TTC549 (cell line): ENCODE measurements around the gene MYBL2.
"Not testable (repeated sequence)": the region's sequence is repeated elsewhere in the genome, so short reads cannot be mapped to it uniquely, and the experiment has no call there.

Experiments
- FAIRE-seq: peaks from 2 replicates; lab custom pipeline; 2012; peaks lifted over from hg19 to GRCh38; lab: Jason Lieb, UNC

MYBL2 gene

GRCh38 chr20:43752561-43753301 is 85.8 kb downstream of the MYBL2 start:
- FAIRE-seq, result no peak

DNA sequence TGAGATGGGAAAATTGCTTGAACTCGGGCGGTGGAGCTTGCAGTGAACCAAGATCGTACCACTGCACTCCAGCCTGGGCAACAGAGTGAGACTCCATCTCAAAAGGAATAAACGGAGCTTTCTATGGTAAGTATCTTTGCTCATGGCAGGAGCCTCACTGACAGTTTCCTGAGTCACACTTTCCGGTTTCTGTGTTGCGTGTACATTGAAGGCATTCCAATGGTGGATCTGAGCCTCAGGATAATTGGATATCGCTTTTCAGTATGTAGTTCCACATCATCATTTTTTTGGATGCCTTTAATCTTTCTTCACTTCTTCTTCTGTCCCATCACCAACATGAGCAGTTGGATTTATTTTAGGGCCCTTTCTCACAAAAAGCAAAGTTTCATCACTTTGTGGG is 88.5 kb downstream of the MYBL2 start:
- FAIRE-seq, result no peak

DNA sequence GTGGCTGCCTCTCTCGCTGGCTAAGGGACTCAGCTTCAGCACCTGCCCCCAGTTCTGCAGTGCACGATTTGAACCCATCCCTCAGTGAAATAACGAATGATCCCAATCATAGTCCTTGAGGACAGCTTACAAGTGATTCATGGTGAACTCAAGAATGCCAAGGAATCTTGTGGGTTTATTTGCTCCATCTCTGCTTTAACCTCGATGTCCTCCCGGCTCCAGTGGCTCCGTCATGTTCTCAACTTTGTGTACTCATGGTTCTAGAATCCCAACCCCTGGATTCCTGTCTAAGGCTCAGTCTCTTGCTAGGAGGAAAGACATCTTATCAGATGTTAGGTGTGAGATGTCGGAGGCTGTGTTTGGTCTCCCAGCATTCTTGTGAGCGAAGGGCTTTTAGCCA is 88.9 kb downstream of the MYBL2 start:
- FAIRE-seq, result no peak

DNA sequence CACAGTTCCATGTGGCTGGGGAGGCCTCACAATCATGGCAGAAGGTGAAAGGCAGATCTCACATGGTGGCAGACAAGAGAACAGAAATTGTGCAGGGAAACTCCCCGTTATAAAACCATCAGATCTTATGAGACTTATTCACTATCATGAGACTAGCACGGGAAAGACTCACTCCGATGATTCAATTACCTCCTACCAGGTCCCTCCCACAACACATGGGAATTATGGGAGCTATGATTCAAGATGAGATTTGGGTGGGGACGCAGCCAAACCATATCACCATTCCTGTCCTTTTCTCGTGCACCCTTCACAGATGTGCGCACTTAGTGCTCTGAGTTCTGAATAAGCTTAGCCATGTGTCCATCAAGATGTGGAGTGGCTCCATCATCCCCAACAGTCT is 91.0 kb downstream of the MYBL2 start:
- FAIRE-seq, result not testable (repeated sequence)

- FAIRE-seq, result no peak
These were observed 94.7 kb downstream of the MYBL2 start for GRCh38 chr20:43761386-43762340.

DNA sequence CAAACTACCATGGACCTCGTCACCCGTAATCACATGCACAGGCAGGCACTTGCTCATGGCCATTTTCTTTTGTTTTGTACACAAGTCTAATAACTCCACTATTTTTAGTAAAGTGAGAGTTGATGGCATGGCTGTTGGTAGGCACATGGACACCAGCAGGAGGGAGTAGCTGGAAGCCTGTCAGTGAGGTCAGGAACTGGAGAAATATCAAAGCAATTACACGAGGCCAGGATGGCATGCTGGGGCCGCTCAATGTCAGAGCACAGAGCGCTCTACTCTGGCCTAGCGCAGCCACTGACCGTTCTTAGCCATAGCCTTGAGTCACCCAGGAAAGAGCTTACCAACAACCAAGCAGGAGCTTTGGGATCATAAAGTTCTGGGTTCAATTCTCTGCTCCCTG is 96.0 kb downstream of the MYBL2 start:
- FAIRE-seq, result no peak

DNA sequence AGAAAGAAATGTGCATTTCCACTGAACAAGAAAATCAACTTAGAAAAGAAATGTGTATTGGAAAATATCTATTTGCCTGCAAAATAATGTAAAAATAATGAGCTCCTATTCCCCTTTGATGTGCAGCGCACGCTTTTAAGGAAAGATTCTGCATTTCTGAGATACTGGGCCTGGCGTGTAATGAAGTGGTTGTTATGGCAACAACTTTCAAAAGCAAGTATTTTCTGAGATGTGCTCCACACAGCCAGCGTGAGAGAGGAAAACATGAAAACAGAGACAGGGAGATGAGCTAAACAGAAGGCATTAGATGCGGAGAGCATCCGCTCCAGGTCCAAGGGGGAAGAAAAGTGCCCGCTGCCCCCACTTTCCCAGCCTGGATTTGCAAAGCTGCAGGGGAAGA is 99.0 kb downstream of the MYBL2 start:
- FAIRE-seq, result no peak
